PC-3 (cell line): ENCODE results near the gene USP48.

Source experiments
- EZH2 ChIP-seq: fragments of 300-600 bp; sonication (generic); IDR thresholded peaks from one replicate; pipeline ENCODE4 v1.6.1; 2017; ENCODE audit warnings: antibody characterized with exemption, mild to moderate bottlenecking, low read length; ENCODE audit not compliant: unreplicated experiment
- EZH2phosphoT487 ChIP-seq: fragments of 300-600 bp; sonication (generic); IDR thresholded peaks from 2 replicates; pipeline ENCODE4 v1.6.1; 2018; ENCODE audit warnings: mild to moderate bottlenecking, antibody characterized with exemption, low read length, borderline replicate concordance
- TF ChIP-seq, protein P1 (sequence below): fragments of 300-600 bp; sonication (generic); conservative IDR thresholded peaks from 2 replicates; pipeline ENCODE4 v1.5.1; 2017; ENCODE audit warnings: antibody characterized with exemption, low read depth, mild to moderate bottlenecking, low read length

DNA sequence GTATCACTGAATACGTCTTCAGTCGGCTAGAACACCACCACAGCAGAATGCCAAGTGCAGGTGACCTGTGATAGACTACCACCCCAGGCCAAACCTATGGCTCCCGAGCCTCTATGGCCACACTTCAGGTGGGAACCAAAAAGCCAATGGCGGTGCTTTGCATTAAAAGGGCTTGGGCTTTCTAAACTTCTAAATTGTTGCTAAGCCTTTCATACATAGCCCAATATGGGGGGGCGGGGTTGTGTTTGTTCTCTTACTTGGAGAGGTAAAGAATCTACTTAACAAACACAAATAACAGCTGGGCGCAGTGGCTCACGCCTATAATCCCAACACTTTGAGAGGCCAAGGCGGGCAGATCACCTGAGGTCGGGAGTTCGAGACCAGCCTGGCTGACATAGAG, 19.7 kb downstream of the USP48 start:
- TF ChIP-seq, protein P1, sequence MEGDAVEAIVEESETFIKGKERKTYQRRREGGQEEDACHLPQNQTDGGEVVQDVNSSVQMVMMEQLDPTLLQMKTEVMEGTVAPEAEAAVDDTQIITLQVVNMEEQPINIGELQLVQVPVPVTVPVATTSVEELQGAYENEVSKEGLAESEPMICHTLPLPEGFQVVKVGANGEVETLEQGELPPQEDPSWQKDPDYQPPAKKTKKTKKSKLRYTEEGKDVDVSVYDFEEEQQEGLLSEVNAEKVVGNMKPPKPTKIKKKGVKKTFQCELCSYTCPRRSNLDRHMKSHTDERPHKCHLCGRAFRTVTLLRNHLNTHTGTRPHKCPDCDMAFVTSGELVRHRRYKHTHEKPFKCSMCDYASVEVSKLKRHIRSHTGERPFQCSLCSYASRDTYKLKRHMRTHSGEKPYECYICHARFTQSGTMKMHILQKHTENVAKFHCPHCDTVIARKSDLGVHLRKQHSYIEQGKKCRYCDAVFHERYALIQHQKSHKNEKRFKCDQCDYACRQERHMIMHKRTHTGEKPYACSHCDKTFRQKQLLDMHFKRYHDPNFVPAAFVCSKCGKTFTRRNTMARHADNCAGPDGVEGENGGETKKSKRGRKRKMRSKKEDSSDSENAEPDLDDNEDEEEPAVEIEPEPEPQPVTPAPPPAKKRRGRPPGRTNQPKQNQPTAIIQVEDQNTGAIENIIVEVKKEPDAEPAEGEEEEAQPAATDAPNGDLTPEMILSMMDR = no peak
- no peak for TF ChIP-seq EZH2
- TF ChIP-seq EZH2phosphoT487 = no peak
